Stromal cell of bone marrow (primary cell): Measurements from ENCODE around the gene PRKCA.
"Not testable (repeated sequence)": the region's sequence is repeated elsewhere in the genome, so short reads cannot be mapped to it uniquely, and the experiment has no call there.

Experiments
- DNase-seq: peaks from one replicate; pipeline ENCODE4 v3.0.0-alpha.2; 2012; ENCODE audit warnings: low read depth

Gene PRKCA

GRCh38 chr17:66353937-66354401 is 51.6 kb downstream of the PRKCA start:
- no peak for DNase-seq

DNA sequence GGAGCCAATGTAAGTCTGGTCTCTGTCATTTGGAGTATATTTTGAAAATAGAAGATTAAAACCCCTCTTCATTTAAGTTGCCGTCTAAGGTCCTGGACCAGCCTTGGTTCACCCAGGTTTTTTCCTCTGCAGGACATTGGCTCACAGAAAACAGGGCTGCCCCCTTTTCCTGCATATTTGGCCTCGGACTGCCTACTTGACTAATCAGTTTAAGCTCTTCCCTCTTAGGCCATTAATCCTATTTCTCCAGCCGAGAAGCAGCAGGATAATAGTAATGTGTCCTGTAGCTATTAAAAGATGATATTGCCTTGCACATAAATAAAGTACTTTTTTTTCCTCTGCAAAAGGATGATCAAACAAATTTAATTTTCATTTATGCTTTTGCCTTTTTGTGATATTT is 52.1 kb downstream of the PRKCA start:
- DNase-seq: no peak

GRCh38 chr17:66354981-66355380 is 52.6 kb downstream of the PRKCA start:
- no peak for DNase-seq

DNA sequence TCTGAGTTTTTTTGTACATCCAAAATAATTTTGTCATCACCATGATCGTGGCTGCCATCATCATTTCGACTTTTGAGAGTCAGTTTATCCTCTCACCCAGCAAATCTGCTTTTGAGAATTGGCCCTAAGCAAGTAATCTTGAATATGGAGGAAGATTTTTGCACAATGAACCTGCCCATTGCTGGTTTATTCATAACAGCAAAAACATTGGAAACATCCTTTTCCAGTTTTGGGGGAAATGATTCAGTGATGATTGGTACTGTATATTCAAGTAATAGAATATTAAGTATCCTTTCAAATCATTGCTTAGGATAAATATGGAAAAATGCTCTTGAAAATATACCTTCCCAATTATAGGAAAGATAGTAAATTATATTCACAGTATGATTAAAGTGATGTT is 53.1 kb downstream of the PRKCA start:
- no peak for DNase-seq

DNA sequence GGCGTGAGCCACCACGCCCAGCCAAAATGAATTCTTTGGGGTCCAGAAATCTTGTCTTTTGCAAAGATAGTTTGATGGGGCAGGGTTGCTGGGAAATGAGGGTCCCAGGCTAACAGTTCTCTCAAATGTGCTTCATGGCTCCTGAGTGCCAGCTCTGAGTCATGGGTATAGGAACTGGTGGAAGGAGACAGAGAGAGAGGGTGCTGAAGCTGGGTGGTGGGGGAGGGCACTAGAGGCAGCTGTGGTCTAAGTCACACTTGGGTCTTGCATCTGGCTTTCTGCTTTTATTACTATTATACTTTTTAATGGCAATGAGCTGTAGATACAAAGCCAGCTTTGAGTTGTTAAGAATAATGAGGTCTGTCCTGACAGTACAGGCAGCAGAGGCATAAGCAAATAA is 54.6 kb downstream of the PRKCA start:
- no peak for DNase-seq

DNA sequence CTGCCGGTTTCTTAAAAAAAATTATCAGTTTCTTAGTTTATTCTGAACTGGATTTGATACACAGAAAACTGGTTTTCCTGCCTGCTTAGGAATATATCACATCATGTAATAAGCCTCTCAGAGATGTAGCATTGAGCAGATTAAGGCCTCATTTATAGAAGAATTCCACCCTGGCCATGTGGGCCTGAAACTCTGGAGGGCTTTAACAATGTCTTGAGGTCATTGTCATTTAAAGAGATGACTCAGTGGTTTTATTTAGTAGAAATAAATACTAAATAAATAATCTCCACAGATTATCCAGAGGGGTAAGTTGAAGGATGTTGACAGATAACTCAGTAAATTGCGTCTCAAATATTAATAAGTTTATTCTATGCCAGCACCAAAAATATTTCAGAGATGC is 56.9 kb downstream of the PRKCA start:
- no peak for DNase-seq

DNA sequence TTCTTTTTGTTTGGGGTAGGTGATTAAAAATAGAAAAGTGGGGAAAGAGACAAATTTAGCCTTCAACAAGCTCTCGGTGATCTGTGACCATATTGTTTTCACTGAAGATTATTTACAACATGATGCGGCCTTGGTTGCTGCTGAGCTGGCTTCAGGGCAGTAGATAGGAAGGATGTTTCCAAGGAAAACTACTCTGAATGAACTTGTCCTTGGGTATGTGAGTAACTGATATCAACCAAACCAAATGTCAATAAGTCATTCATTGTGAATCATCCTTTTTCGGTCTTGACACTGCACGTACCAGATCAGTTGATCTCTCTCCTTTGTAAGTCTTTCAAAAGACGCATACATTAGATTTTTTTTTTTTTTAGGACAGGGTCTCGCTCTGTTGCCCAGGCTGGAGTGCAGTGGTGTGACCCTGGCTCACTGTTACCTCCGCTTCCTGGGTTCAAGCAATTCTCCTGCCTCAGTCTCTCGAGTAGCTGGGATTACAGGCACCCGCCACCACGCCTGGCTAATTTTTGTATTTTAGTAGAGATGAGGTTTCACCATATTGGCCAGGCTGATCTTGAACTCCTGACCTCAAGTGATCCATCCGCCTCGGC is 58.6 kb downstream of the PRKCA start:
- not testable (repeated sequence) for DNase-seq

DNA sequence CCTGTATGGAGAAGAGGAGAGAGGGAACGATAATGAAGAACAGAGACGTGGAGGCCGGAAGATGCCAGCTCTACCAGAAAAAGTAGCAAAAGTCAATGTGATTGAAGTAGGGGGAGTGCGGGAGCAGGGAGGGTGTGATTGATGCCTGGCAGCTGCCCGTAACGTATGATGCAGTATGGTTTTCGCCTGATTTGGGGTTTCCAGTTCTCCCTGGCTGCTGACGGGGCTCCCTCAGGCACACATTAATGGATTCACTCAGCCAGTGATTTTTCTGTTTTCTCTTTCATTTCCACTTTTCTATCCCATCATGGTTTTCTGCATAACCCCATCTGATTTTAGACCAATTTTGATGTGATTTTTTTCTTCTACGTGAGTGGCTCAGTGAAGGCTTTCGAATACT is 62.1 kb downstream of the PRKCA start:
- DNase-seq: no peak

DNA sequence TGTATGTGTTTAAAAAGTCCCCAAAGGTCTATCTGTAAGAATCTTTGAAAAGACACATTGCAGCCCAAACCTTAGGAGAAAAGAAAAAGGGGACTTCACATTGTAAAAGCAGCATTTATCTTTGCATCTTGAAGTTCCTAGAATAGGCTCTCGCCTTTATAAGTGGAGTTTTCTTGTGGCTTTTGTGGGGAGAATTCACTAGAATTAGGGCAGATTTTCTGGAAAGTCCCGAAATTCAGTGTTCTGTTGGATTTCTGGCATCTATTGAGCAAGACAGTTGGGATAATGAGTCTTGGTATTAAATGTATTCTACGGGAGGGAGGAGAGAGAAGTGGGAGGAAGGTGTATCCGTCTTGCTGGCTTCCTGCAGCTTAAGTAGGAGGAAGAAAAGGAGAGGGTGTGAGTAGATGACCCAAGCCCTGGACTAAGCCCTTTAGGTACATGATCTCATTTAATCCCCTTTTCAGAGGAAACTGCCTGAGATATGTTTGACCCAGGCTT is 62.6 kb downstream of the PRKCA start:
- DNase-seq: no peak

GRCh38 chr17:66365903-66366302 is 63.5 kb downstream of the PRKCA start:
- DNase-seq: no peak

- DNase-seq: no peak
Observed at GRCh38 chr17:66367107-66367506, 64.7 kb downstream of the PRKCA start.

- DNase-seq: no peak
Observed at GRCh38 chr17:66369830-66370229, 67.4 kb downstream of the PRKCA start.

- no peak for DNase-seq
Observed at GRCh38 chr17:66371561-66371960, 69.1 kb downstream of the PRKCA start.

- no peak for DNase-seq
Observed at GRCh38 chr17:66372182-66372581, 69.8 kb downstream of the PRKCA start.

DNA sequence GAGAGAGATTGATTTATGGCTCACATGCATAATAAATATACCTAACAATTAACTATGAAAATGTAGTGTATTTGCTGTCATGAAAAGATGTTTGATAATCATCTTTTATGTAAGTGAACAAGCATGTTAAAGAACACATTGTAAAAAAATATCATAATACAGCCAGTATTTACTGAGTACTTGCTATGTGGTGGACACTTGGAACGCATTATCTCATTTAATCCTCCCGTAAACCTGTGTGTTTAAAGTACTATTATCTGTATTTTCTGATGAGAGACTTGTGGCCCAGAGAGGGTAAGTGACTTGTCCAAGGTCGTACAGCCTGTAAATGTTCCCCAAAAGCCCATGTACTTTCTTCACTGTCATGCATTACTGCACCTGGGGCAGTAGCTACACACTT is 70.7 kb downstream of the PRKCA start:
- DNase-seq: no peak

DNA sequence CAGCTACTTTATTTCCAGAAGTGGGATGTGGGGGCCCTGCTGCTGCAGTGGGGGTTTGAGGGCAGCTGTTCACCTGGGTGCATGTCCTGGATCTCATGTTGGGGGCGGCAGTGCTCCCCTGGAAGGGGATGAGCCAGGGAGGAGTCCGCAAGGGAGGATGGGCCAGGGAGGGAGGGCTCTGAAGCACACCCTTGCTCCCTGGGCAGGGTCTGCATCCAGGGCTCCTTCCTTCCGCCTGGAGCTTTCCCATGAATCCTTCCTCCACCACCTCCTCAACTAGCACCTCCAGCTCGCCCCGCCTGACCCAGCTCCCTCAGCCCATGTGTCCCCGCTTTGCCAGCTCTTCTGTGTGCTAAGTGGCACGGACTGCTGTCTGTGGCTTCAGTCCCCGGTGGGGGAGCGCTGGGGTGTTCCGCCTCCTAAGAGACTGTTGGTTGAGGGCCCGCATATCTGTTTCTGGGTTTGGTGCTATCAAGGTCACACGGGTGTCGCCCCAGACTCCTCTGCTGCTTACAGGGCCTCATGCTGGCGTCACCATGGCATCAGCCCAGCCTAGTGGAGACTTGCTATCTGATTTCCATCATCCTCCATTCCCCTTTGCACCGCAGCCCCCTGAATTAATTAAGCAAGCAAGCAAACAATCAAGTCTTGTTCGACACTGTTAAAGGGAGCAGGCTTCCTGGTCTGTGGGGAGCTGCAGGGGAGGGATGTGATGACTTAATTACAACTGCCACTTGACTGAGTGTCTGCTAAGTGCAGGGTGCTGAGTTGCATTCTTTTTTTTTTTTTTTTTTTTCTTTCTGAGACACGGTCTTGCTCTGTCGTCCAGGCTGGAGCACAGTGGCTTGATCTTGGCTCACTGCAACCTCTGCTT is 71.8 kb downstream of the PRKCA start:
- DNase-seq: no peak

- DNase-seq: no peak
Observed at GRCh38 chr17:66375121-66375520, 72.7 kb downstream of the PRKCA start.

GRCh38 chr17:66378296-66378695 is 75.9 kb downstream of the PRKCA start:
- no peak for DNase-seq

DNA sequence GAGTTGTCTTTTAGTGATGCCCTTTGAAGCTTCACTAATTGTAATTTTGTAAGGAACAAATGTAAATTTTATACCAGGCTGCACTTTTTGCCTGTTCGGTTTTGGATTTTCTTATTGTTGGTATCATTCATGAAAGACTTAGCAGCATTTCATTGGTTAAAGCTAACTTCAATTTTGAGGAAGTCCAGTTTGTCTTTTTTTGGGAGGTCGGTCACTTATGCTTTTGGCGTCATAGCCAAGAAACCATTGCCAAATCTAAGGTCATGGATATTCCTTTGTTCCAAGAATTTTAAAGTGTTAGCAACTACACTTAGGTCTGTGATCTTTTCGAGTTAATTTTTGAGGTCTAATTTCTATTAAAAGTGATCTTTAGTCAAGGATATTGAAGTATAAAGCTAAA is 77.1 kb downstream of the PRKCA start:
- DNase-seq: no peak

DNA sequence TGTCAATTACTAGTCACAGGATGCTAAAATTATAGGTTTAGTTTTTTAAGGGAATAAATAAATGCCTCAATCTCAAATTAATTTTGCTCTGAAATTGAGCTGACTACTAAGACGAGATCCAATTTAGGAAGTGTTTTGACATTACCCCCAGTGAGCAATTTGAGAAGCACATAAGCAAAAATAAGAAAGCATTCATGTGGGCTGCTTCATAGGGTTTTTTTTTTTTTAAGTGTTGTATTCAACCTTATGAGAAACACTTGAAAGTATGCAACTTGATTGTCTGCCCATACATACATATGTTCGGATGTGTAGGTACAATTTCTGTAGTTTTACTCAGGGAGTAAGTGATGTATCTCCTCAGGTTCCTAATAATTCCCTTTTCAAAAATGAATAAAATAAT is 77.6 kb downstream of the PRKCA start:
- no peak for DNase-seq

- no peak for DNase-seq
Observed at GRCh38 chr17:66381701-66382362, 79.4 kb downstream of the PRKCA start.

- peak; percentile 85 for DNase-seq
Observed at GRCh38 chr17:66383333-66383732, 80.9 kb downstream of the PRKCA start.
